ENCODE results near the gene C6orf89.

- TF ChIP-seq EP300 (IDR thresholded peaks at IDR 0.05; ENCODE audit: borderline replicate concordance in 1 of 2, low read depth in 2 of 2, low read length in 2 of 2) (no peak), SRF (IDR thresholded peaks at IDR 0.05; ENCODE audit: low read depth, low read length) (no peak), YY1 (IDR thresholded peaks at IDR 0.05; ENCODE audit: low read depth, low read length) (no peak), CEBPB (IDR thresholded peaks at IDR 0.05; ENCODE audit: low read depth, low read length) (no peak), SP2 (IDR thresholded peaks at IDR 0.05; ENCODE audit: low read length) (no peak), CTCF (IDR thresholded peaks at IDR 0.05; ENCODE audit: control extremely low read depth in 1 of 3, insufficient read depth in 1 of 3, low read depth in 1 of 3, low read length in 3 of 3) (no peak), JUN (IDR thresholded peaks at IDR 0.05; ENCODE audit: low read depth, low read length) (no peak), ATF3 (IDR thresholded peaks at IDR 0.05; ENCODE audit: insufficient read depth, low read depth, low read length) (no peak), BRCA1 (IDR thresholded peaks at IDR 0.05; ENCODE audit: low read depth, low read length) (no peak), POLR2A (IDR thresholded peaks at IDR 0.05; ENCODE audit: control extremely low read depth in 1 of 2, low read depth in 2 of 2, low read length in 2 of 2) (no peak), NANOG (IDR thresholded peaks at IDR 0.05; ENCODE audit: insufficient read depth, low read depth, low read length, poor library complexity, severe bottlenecking) (no peak)
These were observed 23.0 kb downstream of the C6orf89 start for GRCh38 chr6:36908747-36909146.
